Testis (tissue), 3 donors: Measurements from ENCODE around the gene EIF4EBP3. TPM values are rescaled to one million over a fixed set of nuclear protein-coding genes. Genes with fewer than 3 reads are reported as not detected.

Source experiments
- DNase-seq: peaks from one replicate; pipeline ENCODE4 v3.0.0-alpha.2; 2019
- H3K27ac ChIP-seq, 2 donors: fragments of 200-600 bp; sonication (generic); one replicate each; pipeline ENCODE4 v1.5.1; 2019
- H3K27me3 ChIP-seq: fragments of 200-600 bp; sonication (generic); one replicate; pipeline ENCODE4 v1.5.1; 2019
- H3K36me3 ChIP-seq: fragments of 200-600 bp; sonication (generic); one replicate; pipeline ENCODE4 v1.5.1; 2017; ENCODE audit warnings: low read depth; ENCODE audit errors: missing control alignments
- H3K4me1 ChIP-seq: fragments of 200-600 bp; sonication (generic); one replicate; pipeline ENCODE4 v1.5.1; 2019
- H3K4me3 ChIP-seq, 2 donors: fragments of 200-600 bp; sonication (generic); one replicate each; pipeline ENCODE4 v1.5.1; 2017 to 2019
- H3K9me3 ChIP-seq: fragments of 200-600 bp; sonication (generic); one replicate; pipeline ENCODE4 v1.5.1; 2017
- POLR2A ChIP-seq: fragments of 450-650 bp; IDR thresholded peaks from one replicate; pipeline ENCODE4 v1.6.1; 2017; ENCODE audit warnings: antibody characterized with exemption, mild to moderate bottlenecking, moderate library complexity
- WGBS, 2 donors: methylation state at CpG; one replicate each; pipeline ENCODE4 v1.1.5; 2018; 5-methylcytosine and 5-hydroxymethylcytosine counted together
- intact Hi-C: fragments of 100-400 bp; cut with DNase I; formaldehyde crosslinking; loops from one replicate; pipeline ENCODE4 v1.15.1; 2023; ENCODE audit warnings: low total_unique reads
- polyA plus RNA-seq: library from polyadenylated mRNA; stranded (reverse); fragments of 350-450 nt; fragmentation: Illumina TruSeq; extraction: RNeasy Lipid Tissue Mini Kit (QIAGEN cat#74804); gene quantifications from one replicate; pipeline ENCODE4 v1.2.3, GENCODE V29; 2014; ENCODE audit warnings: low read depth, low replicate concordance; ENCODE audit not compliant: insufficient read depth
- total RNA-seq, 2 donors: library from RNA; depleted of rRNA; stranded (reverse); fragments of >200 nt; gene quantifications; one replicate each; pipeline ENCODE4 v1.2.3, GENCODE V29; 2016
- TF ChIP-seq, protein P1 (sequence below), 3 experiments: fragments of 450-650 bp in 2 of 3; fragments of 200-600 bp in 1 of 3; sonication (generic) in 1 of 3; IDR thresholded peaks; one replicate each; pipeline ENCODE4 v1.5.1; 2016 to 2019; ENCODE audit warnings: antibody characterized with exemption in 3 of 3, mild to moderate bottlenecking in 2 of 3, moderate library complexity in 1 of 3

Gene EIF4EBP3
- total and polyA plus RNA-seq, 3 donors from 2014 or later: 11.7 to 47.3 (median 14.0) TPM

DNA sequence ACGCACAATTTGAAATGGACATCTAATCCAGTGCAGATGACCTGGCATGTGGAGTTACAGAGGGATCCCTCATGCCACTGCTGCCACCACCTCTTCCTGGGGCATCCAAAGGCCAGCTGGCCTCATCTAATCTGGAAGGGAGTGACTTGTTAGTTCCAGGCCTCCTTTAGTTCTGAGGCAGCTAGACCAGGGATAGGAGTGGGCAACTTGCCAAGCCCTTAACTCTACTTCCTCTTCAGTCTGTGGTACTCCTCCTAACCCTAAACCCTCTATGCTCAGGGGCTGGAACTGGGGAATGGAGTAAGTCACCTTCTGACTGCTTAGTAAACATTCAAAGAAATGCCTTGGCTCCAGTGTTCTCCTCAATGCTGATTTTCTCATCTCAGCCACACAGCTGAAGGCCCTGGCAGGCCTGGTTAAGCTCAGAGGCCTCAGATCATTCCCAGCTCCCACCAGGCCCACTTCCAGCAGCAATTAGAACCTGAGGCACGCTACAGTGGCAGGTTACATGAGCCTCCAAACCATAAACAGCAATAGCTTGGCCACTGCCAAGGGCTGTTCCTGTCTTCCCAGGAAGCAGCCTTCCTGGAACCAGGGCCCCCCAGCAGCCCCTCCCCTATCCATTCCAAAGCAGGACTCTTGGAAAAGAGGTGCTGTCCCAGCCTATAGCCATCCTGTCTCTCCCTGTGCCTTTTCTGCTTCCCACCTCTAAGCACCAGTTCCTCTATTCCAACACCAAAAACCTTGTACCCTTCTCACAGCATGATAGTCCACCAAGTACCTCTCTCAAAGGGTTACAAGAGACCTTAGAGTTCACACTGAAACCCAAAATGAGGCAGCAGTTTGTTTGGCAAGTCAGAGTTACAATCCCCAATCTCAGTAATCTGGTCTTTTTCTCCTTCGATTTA, 2.0 kb downstream of the EIF4EBP3 start:
- H3K4me1 ChIP-seq: peaks cover 34% of the 10 kb centered on the region
- no peaks in the 10 kb centered on the region for H3K36me3 ChIP-seq
- H3K27ac ChIP-seq: peak overlapping the region in 1 of 2 donors; percentile 99
- no peaks in the 10 kb centered on the region for H3K9me3 ChIP-seq
- intact Hi-C loops: loop anchor here (10.0 kb wide), 1 partner anchor 85 kb away; the partner anchor contains the start of genes CD14 and TMCO6
- no peak overlapping the region for H3K4me3 ChIP-seq
- WGBS, 2 donors: 57 to 66% methylated on average over 3 of the region's 3 CpGs
- peak; percentile 67 for DNase-seq
- no peaks in the 10 kb centered on the region for H3K27me3 ChIP-seq
- TF ChIP-seq, protein P1, sequence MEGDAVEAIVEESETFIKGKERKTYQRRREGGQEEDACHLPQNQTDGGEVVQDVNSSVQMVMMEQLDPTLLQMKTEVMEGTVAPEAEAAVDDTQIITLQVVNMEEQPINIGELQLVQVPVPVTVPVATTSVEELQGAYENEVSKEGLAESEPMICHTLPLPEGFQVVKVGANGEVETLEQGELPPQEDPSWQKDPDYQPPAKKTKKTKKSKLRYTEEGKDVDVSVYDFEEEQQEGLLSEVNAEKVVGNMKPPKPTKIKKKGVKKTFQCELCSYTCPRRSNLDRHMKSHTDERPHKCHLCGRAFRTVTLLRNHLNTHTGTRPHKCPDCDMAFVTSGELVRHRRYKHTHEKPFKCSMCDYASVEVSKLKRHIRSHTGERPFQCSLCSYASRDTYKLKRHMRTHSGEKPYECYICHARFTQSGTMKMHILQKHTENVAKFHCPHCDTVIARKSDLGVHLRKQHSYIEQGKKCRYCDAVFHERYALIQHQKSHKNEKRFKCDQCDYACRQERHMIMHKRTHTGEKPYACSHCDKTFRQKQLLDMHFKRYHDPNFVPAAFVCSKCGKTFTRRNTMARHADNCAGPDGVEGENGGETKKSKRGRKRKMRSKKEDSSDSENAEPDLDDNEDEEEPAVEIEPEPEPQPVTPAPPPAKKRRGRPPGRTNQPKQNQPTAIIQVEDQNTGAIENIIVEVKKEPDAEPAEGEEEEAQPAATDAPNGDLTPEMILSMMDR (IDR thresholded peaks at IDR 0.05): no peak
- no peak for TF ChIP-seq POLR2A

DNA sequence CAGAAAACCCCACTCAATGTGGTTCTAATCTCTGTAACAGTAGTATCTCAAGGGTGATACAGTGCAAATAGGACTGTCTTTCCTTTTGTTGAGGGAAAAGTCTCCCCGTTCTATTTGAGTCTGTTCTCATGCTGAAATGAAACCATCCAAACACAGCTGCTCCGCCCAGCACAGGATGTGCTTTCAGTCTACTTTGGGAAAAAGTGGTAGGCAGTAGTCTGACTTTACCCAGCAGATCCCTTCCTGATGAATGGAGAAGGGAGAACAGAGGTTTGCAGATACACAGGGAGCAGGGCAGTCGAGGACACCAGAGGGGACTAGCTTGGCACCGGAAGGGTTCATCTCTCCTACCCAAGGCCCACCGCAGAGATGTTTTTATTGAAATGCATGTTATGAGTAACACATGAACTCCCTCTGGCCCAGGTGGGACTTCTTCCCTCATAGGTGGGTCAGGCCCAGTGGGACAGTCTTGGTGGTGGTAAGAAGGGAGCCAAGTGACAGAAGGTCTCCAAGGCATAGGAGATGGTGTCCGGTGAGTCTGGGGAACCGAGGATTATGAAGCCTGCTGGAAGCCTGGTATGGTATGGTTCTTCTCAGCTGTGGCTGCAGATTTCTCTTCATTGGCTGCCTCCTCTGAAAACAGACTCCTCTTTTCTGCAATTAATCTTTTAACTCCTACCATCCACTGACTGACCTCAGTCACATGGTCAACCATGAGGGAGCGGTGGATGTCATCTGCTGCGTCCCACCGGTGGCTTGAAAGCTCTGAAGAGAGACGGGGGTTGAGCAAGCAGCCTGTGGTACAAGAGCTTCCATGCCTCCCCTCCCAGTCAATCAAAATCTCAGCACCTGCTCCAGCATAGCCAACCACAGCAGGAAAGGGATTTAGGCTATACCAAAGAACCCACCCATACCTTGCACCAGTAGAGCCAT, 3.0 kb downstream of the EIF4EBP3 start:
- intact Hi-C loops: no loop called here
- Histone ChIP-seq H3K4me3 (no peak overlapping the region), H3K4me1 (peaks cover 34% of the 10 kb centered on the region), H3K27ac (no peak overlapping the region), H3K9me3 (no peaks in the 10 kb centered on the region), H3K27me3 (no peaks in the 10 kb centered on the region), H3K36me3 (no peaks in the 10 kb centered on the region)
- TF ChIP-seq POLR2A: no peak
- TF ChIP-seq, protein P1 (IDR thresholded peaks at IDR 0.05): no peak
- no peak for DNase-seq
- 83 to 88% methylated on average over 11 of the region's 11 CpGs for WGBS, 2 donors

DNA sequence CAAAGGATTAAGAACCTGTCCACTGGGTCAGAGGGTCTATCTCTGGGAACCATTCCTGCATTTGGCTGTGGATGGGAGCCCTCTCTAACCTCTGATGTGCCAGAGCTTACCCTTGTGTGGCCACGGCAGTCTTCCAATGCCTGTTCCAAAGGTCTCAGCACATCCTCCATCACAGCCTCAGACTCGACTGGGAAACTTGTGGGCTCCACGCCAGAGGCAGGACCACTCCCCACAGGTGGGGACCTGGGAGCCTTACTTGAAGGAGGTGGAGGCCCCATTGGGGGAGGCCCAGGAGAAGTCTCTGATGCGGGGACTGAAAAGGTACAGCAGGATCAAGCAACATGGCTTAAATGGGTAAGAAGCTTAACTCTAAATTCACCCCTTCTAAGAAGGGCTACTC, 4.4 kb downstream of the EIF4EBP3 start:
- no peak overlapping the region for H3K27ac ChIP-seq
- no peak for TF ChIP-seq POLR2A
- TF ChIP-seq, protein P1 (IDR thresholded peaks at IDR 0.05): no peak
- no peaks in the 10 kb centered on the region for H3K9me3 ChIP-seq
- DNase-seq: no peak
- H3K36me3 ChIP-seq: no peaks in the 10 kb centered on the region
- no peak overlapping the region for H3K4me3 ChIP-seq
- H3K4me1 ChIP-seq: peaks cover 44% of the 10 kb centered on the region
- no peaks in the 10 kb centered on the region for H3K27me3 ChIP-seq
- intact Hi-C loops: no loop called here
- 92 to 95% methylated on average over 4 of the region's 4 CpGs for WGBS, 2 donors

DNA sequence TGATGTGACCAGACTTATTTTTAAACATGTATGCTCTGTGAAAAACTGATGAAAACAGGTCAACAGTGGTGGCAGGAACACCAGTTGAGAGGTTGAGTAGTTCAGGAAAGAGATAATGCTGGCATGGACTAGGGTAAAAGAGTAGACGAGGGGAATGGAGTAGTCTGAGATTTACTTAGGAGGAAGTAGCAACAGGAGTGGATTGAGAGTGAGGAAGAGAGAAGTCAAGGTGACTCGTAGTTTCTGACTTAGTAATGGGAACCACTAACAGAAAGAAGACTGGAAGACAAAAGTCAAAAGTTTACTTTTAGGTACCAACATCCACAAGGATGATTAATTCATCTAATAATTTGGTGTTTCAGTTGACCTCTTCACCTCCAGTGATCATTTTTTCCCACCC, 6.2 kb downstream of the EIF4EBP3 start:
- no peak for TF ChIP-seq POLR2A
- TF ChIP-seq, protein P1 (IDR thresholded peaks at IDR 0.05): no peak
- Histone ChIP-seq H3K27me3 (no peaks in the 10 kb centered on the region), H3K9me3 (no peaks in the 10 kb centered on the region), H3K27ac (no peak overlapping the region), H3K4me3 (no peak overlapping the region), H3K4me1 (peaks cover 33% of the 10 kb centered on the region), H3K36me3 (no peaks in the 10 kb centered on the region)
- no peak for DNase-seq
- intact Hi-C loops: no loop called here
- 78 to 81% methylated on average over 2 of the region's 2 CpGs for WGBS, 2 donors
